Activated CD4-positive, alpha-beta T cell treated with anti-CD3 and anti-CD28 coated beads, Interleukin-2, amount 10 ng/mL, durations not matched to agents 24 days and 14 days (primary cell): ENCODE data around the gene DLST. TPM values are rescaled to one million over a fixed set of nuclear protein-coding genes. Genes with fewer than 3 reads are reported as not detected.

Experiments used
- DNase-seq: peaks from one replicate; pipeline ENCODE4 v3.0.0; 2022
- H3K27ac Mint-ChIP-seq: one replicate; pipeline ENCODE4 v1.8.0; 2022; ENCODE audit warnings: mild to moderate bottlenecking, mixed read lengths
- H3K27me3 Mint-ChIP-seq: one replicate; pipeline ENCODE4 v1.8.0; 2022; ENCODE audit warnings: mixed read lengths
- H3K36me3 Mint-ChIP-seq: one replicate; pipeline ENCODE4 v1.8.0; 2022; ENCODE audit warnings: low read depth, mild to moderate bottlenecking, mixed read lengths
- H3K4me1 Mint-ChIP-seq: one replicate; pipeline ENCODE4 v1.8.0; 2021; ENCODE audit warnings: mixed read lengths
- H3K4me3 Mint-ChIP-seq: one replicate; pipeline ENCODE4 v1.8.0; 2022; ENCODE audit warnings: mild to moderate bottlenecking, moderate library complexity, mixed read lengths
- H3K9me3 Mint-ChIP-seq: one replicate; pipeline ENCODE4 v1.8.0; 2021; ENCODE audit warnings: mixed read lengths
- intact Hi-C: fragments of 100-400 bp; cut with micrococcal nuclease; formaldehyde crosslinking; loops from one replicate; pipeline ENCODE4 v1.15.1; 2023
- total RNA-seq: library from RNA; stranded (reverse); gene quantifications from 2 replicates; pipeline ENCODE4 v1.2.3, GENCODE V29; 2022

DLST gene
- total RNA-seq, 1 donor from 2014 or later: 110 TPM

- Mint-ChIP-seq H3K9me3 (no peaks in the 10 kb centered on the region), H3K4me1 (peaks cover 12% of the 10 kb centered on the region), H3K36me3 (peaks cover 87% of the 10 kb centered on the region), H3K27me3 (no peaks in the 10 kb centered on the region), H3K4me3 (no peak overlapping the region), H3K27ac (peak overlapping the region; percentile 16)
- intact Hi-C loops: no loop called here
- DNase-seq: no peak
Measured at GRCh38 chr14:74893614-74894091, 11.9 kb downstream of the DLST start.

- intact Hi-C loops: no loop called here
- Mint-ChIP-seq H3K36me3 (peaks cover 89% of the 10 kb centered on the region), H3K4me1 (peaks cover 10% of the 10 kb centered on the region), H3K9me3 (no peaks in the 10 kb centered on the region), H3K27ac (no peak overlapping the region), H3K27me3 (no peaks in the 10 kb centered on the region), H3K4me3 (no peak overlapping the region)
- DNase-seq: no peak
Measured at GRCh38 chr14:74896400-74896799, 14.7 kb downstream of the DLST start.

GRCh38 chr14:74897642-74898041 is 15.9 kb downstream of the DLST start:
- Mint-ChIP-seq H3K27ac (no peak overlapping the region), H3K4me1 (peaks cover 10% of the 10 kb centered on the region), H3K9me3 (no peaks in the 10 kb centered on the region), H3K4me3 (no peak overlapping the region), H3K27me3 (no peaks in the 10 kb centered on the region), H3K36me3 (peaks cover 86% of the 10 kb centered on the region)
- no peak for DNase-seq
- intact Hi-C loops: no loop called here

DNA sequence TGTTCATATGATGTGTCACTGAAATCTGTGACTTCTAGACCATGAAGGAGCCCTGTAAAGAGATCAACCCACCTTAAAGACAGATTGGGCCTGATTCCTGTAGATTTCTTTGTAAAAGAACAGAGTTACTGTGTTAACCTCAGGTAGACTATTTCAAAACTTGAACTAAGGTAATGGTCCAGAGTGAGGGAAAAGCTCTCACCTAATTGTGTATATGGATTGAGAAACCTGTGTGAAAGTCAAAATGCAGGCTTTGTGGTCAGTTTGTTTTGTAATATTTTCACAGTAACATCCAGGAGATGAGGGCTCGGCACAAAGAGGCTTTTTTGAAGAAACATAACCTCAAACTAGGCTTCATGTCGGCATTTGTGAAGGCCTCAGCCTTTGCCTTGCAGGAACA is 16.4 kb downstream of the DLST start:
- Mint-ChIP-seq H3K27me3 (no peaks in the 10 kb centered on the region), H3K36me3 (peaks cover 86% of the 10 kb centered on the region), H3K27ac (no peak overlapping the region), H3K4me1 (peaks cover 9% of the 10 kb centered on the region), H3K4me3 (no peak overlapping the region), H3K9me3 (no peaks in the 10 kb centered on the region)
- no peak for DNase-seq
- intact Hi-C loops: no loop called here

GRCh38 chr14:74898694-74899093 is 17.0 kb downstream of the DLST start:
- intact Hi-C loops: no loop called here
- Mint-ChIP-seq H3K9me3 (no peaks in the 10 kb centered on the region), H3K27me3 (no peaks in the 10 kb centered on the region), H3K4me1 (peaks cover 6% of the 10 kb centered on the region), H3K27ac (no peak overlapping the region), H3K4me3 (no peak overlapping the region), H3K36me3 (peaks cover 82% of the 10 kb centered on the region)
- DNase-seq: no peak

DNA sequence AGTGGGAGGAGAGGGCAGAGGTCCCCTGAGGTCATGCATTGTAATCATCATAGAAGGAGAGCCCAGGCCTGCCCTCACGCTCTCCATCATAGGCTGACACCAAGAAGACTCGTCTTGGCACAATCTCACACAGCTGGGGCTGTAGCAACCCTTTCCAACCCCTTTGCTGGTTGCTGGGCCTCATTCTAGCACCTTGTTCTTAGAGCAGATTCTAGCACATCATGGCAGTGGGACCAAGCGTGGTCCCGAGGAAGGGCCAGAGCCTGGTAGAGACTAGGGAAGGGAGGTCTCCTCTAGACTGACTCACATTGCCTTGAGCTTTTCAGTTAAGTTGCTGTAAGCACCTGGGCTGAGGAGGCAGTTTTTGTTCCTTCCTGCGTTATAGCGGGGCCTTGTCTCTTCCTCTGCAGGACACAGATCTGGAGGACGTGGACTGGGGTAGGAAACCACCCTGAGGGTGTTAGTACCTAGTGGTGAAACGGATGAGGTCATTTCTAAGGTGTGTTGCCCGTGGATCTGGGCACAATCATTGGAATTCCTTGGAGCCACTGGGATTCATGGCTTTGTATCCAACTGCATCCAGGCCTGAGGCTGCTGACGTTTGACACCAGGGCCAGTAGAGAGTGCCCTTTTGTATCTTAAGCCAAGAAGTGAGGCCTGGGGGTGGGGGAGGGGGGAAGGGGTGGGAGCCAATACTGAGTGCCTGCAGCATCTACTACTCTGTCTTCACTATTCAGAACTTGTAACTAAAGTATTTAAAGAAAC is 21.4 kb downstream of the DLST start:
- DNase-seq: no peak
- Mint-ChIP-seq H3K9me3 (no peaks in the 10 kb centered on the region), H3K4me3 (no peak overlapping the region), H3K27ac (peak overlapping the region; percentile 7), H3K4me1 (peaks cover 5% of the 10 kb centered on the region), H3K27me3 (no peaks in the 10 kb centered on the region), H3K36me3 (peaks cover 57% of the 10 kb centered on the region)
- intact Hi-C loops: no loop called here

DNA sequence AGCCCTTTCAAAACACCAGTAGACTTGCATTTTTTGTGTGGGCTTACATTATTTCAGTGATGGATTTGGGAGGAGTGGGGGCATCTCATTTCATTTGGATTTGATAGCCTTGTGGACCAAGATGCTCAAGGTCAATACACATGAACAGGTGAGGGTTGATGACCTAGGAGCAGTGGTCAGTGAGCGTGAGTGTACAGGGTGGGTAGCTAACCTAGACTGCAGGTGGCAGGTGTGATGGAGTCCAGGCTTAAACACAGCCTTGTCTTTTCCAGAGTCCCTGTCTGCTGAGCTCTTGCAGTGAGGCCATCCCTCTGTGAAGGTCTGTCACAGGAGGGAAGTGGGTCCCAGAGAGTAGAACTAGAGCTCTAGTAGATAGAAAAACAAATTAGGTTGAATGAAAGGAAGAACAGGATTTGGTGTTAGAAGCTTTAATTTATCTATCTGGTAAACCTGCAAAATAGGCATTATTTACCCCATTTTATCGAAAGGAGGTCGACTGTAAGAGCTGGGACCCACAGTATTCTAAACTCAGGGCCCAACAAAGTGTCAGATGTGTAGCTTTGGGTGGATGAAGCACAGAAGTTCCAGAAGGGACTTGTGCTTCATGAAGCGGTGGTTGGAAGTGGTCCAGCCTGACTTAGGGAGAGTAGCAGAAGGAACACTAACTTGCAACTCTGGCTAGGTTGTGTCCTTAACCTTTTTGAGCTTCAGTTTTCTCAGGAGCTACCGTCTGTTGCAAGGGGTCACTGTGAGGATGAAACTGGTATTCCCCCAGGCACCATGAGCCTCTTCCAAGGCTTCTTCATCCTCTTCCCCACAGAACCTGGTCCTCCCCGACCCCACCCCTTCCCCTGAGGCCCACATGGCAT is 23.2 kb downstream of the DLST start:
- no peak overlapping the region for H3K4me3 Mint-ChIP-seq
- DNase-seq: no peak
- peaks cover 39% of the 10 kb centered on the region for H3K36me3 Mint-ChIP-seq
- intact Hi-C loops: loop anchor here (1.0 kb wide), 1 partner anchor 44 kb away; no protein-coding TSS in a partner anchor
- peaks cover 5% of the 10 kb centered on the region for H3K4me1 Mint-ChIP-seq
- no peaks in the 10 kb centered on the region for H3K9me3 Mint-ChIP-seq
- H3K27me3 Mint-ChIP-seq: no peaks in the 10 kb centered on the region
- H3K27ac Mint-ChIP-seq: peak overlapping the region; percentile 10

DNA sequence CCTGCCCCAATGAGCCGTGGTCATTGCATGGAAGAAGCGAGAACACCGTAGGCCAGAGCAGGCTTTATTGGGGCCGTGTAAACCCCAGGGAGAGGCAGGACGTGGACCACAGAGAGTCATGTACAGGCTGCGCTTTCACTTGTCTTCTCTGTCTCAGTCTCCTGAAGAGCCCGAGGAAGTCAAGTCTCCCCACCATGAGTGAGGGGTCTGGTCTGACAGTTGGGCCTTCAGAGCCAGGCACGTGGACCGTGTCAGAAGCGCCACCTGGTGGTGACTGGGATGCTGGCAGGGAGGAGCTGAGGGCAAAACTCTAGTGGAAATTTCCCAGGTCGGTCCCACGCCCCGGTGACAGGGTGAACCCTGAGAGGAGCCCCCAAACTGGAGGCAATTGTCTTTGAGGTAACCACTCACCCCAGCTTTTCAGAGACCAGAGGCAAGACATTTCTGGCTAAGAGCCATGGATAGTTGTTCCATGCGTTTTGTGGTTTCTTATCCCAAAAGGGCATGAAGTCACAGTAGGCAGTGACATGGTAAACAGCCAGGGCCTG is 24.0 kb downstream of the DLST start:
- intact Hi-C loops: loop anchor here (1.0 kb wide), 1 partner anchor 44 kb away; no protein-coding TSS in a partner anchor
- no peaks in the 10 kb centered on the region for H3K27me3 Mint-ChIP-seq
- no peak overlapping the region for H3K4me3 Mint-ChIP-seq
- peaks cover 33% of the 10 kb centered on the region for H3K36me3 Mint-ChIP-seq
- H3K4me1 Mint-ChIP-seq: peaks cover 5% of the 10 kb centered on the region
- H3K27ac Mint-ChIP-seq: peak overlapping the region; percentile 41
- DNase-seq: peak; percentile 93
- no peaks in the 10 kb centered on the region for H3K9me3 Mint-ChIP-seq

- H3K4me1 Mint-ChIP-seq: peaks cover 5% of the 10 kb centered on the region
- H3K27me3 Mint-ChIP-seq: no peaks in the 10 kb centered on the region
- peaks cover 24% of the 10 kb centered on the region for H3K36me3 Mint-ChIP-seq
- H3K9me3 Mint-ChIP-seq: no peaks in the 10 kb centered on the region
- intact Hi-C loops: no loop called here
- no peak for DNase-seq
- H3K27ac Mint-ChIP-seq: no peak overlapping the region
- no peak overlapping the region for H3K4me3 Mint-ChIP-seq
Measured at GRCh38 chr14:74906925-74907521, 25.3 kb downstream of the DLST start.

GRCh38 chr14:74907744-74908143 is 26.0 kb downstream of the DLST start:
- Mint-ChIP-seq H3K9me3 (no peaks in the 10 kb centered on the region), H3K36me3 (peaks cover 18% of the 10 kb centered on the region), H3K27ac (peak overlapping the region; percentile 8), H3K27me3 (no peaks in the 10 kb centered on the region), H3K4me3 (no peak overlapping the region), H3K4me1 (peaks cover 5% of the 10 kb centered on the region)
- DNase-seq: no peak
- intact Hi-C loops: no loop called here

DNA sequence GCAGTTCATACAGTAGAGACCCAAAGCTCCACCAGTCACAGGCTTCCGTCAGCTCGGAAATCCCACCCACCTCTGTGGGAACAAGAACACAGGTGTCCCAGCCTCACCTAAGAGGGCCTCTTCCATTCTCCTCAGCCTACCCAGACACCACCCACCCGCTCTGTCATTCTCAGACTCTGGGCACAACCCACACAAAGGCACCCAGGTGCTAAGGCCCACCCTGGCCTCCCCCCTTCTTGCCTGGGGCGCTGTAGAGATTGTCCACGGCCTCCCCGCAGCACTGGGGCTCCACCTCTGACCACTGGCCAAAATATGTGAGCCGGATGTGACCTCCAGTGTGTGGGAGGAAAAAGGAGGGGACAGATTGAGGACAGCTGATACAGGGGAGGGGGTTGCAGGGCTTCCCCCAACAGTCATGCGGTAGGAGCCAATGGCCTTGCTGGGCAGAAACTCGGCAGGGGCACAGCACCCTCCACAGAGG is 27.2 kb downstream of the DLST start:
- DNase-seq: no peak
- Mint-ChIP-seq H3K4me1 (peaks cover 5% of the 10 kb centered on the region), H3K27me3 (no peaks in the 10 kb centered on the region), H3K9me3 (no peaks in the 10 kb centered on the region), H3K4me3 (no peak overlapping the region), H3K27ac (no peak overlapping the region), H3K36me3 (peaks cover 11% of the 10 kb centered on the region)
- intact Hi-C loops: no loop called here

- peaks cover 7% of the 10 kb centered on the region for H3K36me3 Mint-ChIP-seq
Measured at GRCh38 chr14:74909501-74909900, 27.8 kb downstream of the DLST start.

DNA sequence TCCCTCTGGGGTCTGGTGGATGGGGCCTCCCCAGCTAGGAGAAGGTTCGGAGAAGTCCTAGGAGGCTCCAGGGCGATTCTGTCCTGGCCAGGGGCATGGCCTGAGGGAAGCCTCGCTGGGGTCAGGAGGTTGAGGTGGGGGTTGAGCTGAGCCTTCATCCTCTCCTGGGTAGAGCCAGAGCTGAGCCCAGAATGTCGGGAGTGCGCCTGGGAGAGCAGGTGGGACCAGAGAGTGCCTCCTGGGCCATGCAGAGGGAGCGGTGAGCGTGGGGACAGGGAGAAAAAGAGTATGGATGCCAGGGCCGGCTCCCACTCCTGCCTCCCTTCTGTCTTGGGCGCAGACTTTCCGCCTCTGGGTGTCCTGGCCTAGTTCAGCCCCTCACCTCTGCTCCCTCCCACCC is 28.2 kb downstream of the DLST start:
- H3K36me3 Mint-ChIP-seq: peaks cover 3% of the 10 kb centered on the region
- H3K9me3 Mint-ChIP-seq: no peaks in the 10 kb centered on the region
- H3K27me3 Mint-ChIP-seq: no peaks in the 10 kb centered on the region
- H3K27ac Mint-ChIP-seq: no peak overlapping the region
- no peak for DNase-seq
- no peak overlapping the region for H3K4me3 Mint-ChIP-seq
- peaks cover 5% of the 10 kb centered on the region for H3K4me1 Mint-ChIP-seq
- intact Hi-C loops: no loop called here

More at GRCh38 chr14:74909501-74909900, 27.8 kb downstream of the DLST start:
- peaks cover 5% of the 10 kb centered on the region for H3K4me1 Mint-ChIP-seq
- H3K27ac Mint-ChIP-seq: no peak overlapping the region
- no peaks in the 10 kb centered on the region for H3K27me3 Mint-ChIP-seq
- intact Hi-C loops: no loop called here
- no peak overlapping the region for H3K4me3 Mint-ChIP-seq
- DNase-seq: no peak
- no peaks in the 10 kb centered on the region for H3K9me3 Mint-ChIP-seq
